K562 (cell line): ENCODE measurements around the gene IFT27. TPM values are rescaled to one million over a fixed set of nuclear protein-coding genes. Genes with fewer than 3 reads are reported as not detected.

Experiments used
- ATAC-seq: fragments of 200-7000 bp; cut with Tn5 transposase; 3 replicates; pipeline ENCODE4 v1.9.1; 2020; ENCODE audit warnings: moderate library complexity
- BruUV-seq: library from RNA; stranded (reverse); fragments of 400-500 nt; replicated peaks from 2 replicates; lab custom pipeline; 2021; lab: Mats Ljungman, UMichigan
- CTCF ChIA-PET: fragments of 300-600 bp; formaldehyde crosslinking; extraction: SDS; loops from one replicate; lab custom pipeline; 2021; ENCODE audit warnings: low intra/inter-chr PET ratio; lab: Yijun Ruan, JAX
- POLR2A ChIA-PET: fragments of 300-600, 350-650 bp; sonication (Branson Sonifier 250); formaldehyde crosslinking; extraction: SDS; loops from one replicate; lab custom pipeline; 2021; ENCODE audit warnings: antibody characterized with exemption, inconsistent platforms; lab: Yijun Ruan, JAX
- DNase-seq, 4 experiments: peaks; one replicate each; pipeline versions ENCODE4 v3.0.0 to v3.0.0-alpha.2; 2011 to 2018; ENCODE audit warnings: low spot score in 3 of 4, mixed read lengths in 3 of 4; ENCODE audit errors: extremely low read depth in 1 of 4
- FAIRE-seq: peaks from 2 replicates; lab custom pipeline; 2011; peaks lifted over from hg19 to GRCh38; lab: Jason Lieb, UNC
- H2AFZ ChIP-seq: 2 replicates; pipeline ENCODE4 v1.6.0; 2011; ENCODE audit warnings: low read depth, low read length, control low read depth, inconsistent platforms
- H3K27ac ChIP-seq: fragments of 200-600 bp; 3 replicates; pipeline ENCODE4 v1.8.0; 2011; ENCODE audit warnings: low read depth, mild to moderate bottlenecking, control low read depth, inconsistent platforms, low read length, moderate library complexity, mixed read lengths; ENCODE audit errors: extremely low read depth
- H3K27me3 ChIP-seq, 2 experiments: fragments of 300-600 bp in 1 of 2; 2 replicates in 1 of 2; 3 replicates in 1 of 2; pipeline versions ENCODE4 v1.6.0 to v1.8.0; 2011; ENCODE audit warnings: inconsistent platforms in 2 of 2, low read length in 2 of 2, mild to moderate bottlenecking in 1 of 2, mixed read lengths in 1 of 2, moderate library complexity in 1 of 2; ENCODE audit not compliant: control insufficient read depth in 2 of 2, insufficient read depth in 2 of 2
- H3K36me3 ChIP-seq: fragments of 300-600 bp; 3 replicates; pipeline ENCODE4 v1.8.0; 2011; ENCODE audit warnings: mild to moderate bottlenecking, low read length, inconsistent platforms; ENCODE audit not compliant: control insufficient read depth, insufficient read depth
- H3K4me1 ChIP-seq, 2 experiments: fragments of 200-600 bp in 1 of 2; replicated peaks in 1 of 2; 2 replicates in 1 of 2; 3 replicates in 1 of 2; pipeline versions ENCODE4 v1.5.1 to v1.8.0; 2011; ENCODE audit warnings: inconsistent platforms in 2 of 2, low read length in 2 of 2, mild to moderate bottlenecking in 1 of 2, mixed read lengths in 1 of 2, moderate library complexity in 1 of 2; ENCODE audit not compliant: control insufficient read depth in 2 of 2, insufficient read depth in 2 of 2
- H3K4me2 ChIP-seq: 2 replicates; pipeline ENCODE4 v1.6.1; 2011; ENCODE audit warnings: low read length, control low read depth, inconsistent platforms, mixed read lengths; ENCODE audit not compliant: insufficient read depth
- H3K4me3 ChIP-seq: fragments of 200-600 bp; sonication (generic), shearing (Covaris generic); 2 replicates; pipeline ENCODE4 v1.5.1; 2016; ENCODE audit warnings: control low read depth, inconsistent platforms
- H3K79me2 ChIP-seq: fragments of 200-600 bp; 3 replicates; pipeline ENCODE4 v1.8.0; 2011; ENCODE audit warnings: low read length, inconsistent platforms; ENCODE audit not compliant: control insufficient read depth, insufficient read depth
- H3K9ac ChIP-seq, 2 experiments: 2 replicates each; pipeline versions ENCODE4 v1.6.0 to v1.6.1; 2011; ENCODE audit warnings: low read depth in 2 of 2, low read length in 2 of 2, control low read depth in 1 of 2, inconsistent platforms in 1 of 2, mild to moderate bottlenecking in 1 of 2, mixed read lengths in 1 of 2; ENCODE audit not compliant: insufficient read depth in 1 of 2
- H3K9me1 ChIP-seq: one replicate; pipeline ENCODE4 v1.6.0; 2011; ENCODE audit warnings: inconsistent platforms, mild to moderate bottlenecking, low read length, moderate library complexity; ENCODE audit not compliant: control insufficient read depth, insufficient read depth
- H3K9me3 ChIP-seq: replicated peaks from 2 replicates; pipeline ENCODE4 v1.5.1; 2011; ENCODE audit warnings: low read depth, low read length, inconsistent platforms; ENCODE audit not compliant: control insufficient read depth, insufficient read depth
- H4K20me1 ChIP-seq: replicated peaks from 2 replicates; pipeline ENCODE4 v1.6.1; 2011; ENCODE audit warnings: low read length, inconsistent platforms, mixed read lengths; ENCODE audit not compliant: control insufficient read depth, insufficient read depth
- ATF6 ChIP-seq: sonication (generic); formaldehyde crosslinking; IDR thresholded peaks from 2 replicates; pipeline ENCODE4 v1.4.0; 2020; ENCODE audit warnings: mild to moderate bottlenecking, missing genetic modification reagents
- BHLHE40 ChIP-seq: IDR thresholded peaks from 2 replicates; pipeline ENCODE4 v1.6.1; 2011; ENCODE audit warnings: low read length, improper control_type of control experiment
- JUNB ChIP-seq: fragments of 450-650 bp; formaldehyde crosslinking; conservative IDR thresholded peaks from 2 replicates; pipeline ENCODE4 v1.4.0; 2020; ENCODE audit warnings: mild to moderate bottlenecking
- MEIS2 ChIP-seq: fragments of 450-650 bp; IDR thresholded peaks from 2 replicates; pipeline ENCODE4 v1.6.1; 2014; ENCODE audit warnings: mild to moderate bottlenecking; ENCODE audit not compliant: partially characterized antibody
- PHF21A ChIP-seq: fragments of 450-650 bp; IDR thresholded peaks from 2 replicates; pipeline ENCODE4 v1.6.1; 2017; ENCODE audit warnings: low read depth, borderline replicate concordance
- RBFOX2 ChIP-seq: fragments of 200-400 bp; formaldehyde crosslinking; IDR thresholded peaks from 2 replicates; pipeline ENCODE4 v1.6.1; 2017; ENCODE audit warnings: low read depth, mild to moderate bottlenecking, low read length, moderate library complexity
- RBM25 ChIP-seq: fragments of 200-400 bp; formaldehyde crosslinking; IDR thresholded peaks from 2 replicates; pipeline ENCODE4 v1.6.1; 2018; ENCODE audit warnings: low read length, low read depth, moderate library complexity; ENCODE audit not compliant: severe bottlenecking
- ZBTB26 ChIP-seq: fragments of 450-650 bp; formaldehyde crosslinking; IDR thresholded peaks from 2 replicates; pipeline ENCODE4 v1.4.0; 2022; ENCODE audit warnings: missing genetic modification characterization
- ZNF282 ChIP-seq: sonication (generic); formaldehyde crosslinking; IDR thresholded peaks from 2 replicates; pipeline ENCODE4 v1.8.1; 2023; ENCODE audit warnings: missing genetic modification reagents
- ZNF318 ChIP-seq, 2 experiments: fragments of 450-650 bp; IDR thresholded peaks; 2 replicates each; pipeline ENCODE4 v1.6.1; 2016; ENCODE audit warnings: mild to moderate bottlenecking in 2 of 2, borderline replicate concordance in 1 of 2, low read depth in 1 of 2, moderate library complexity in 1 of 2
- ZNF445 ChIP-seq: fragments of 250-450 bp; sonication (Bioruptor Pico); IDR thresholded peaks from 2 replicates; pipeline ENCODE4 v1.4.0; 2020; ENCODE audit warnings: low read depth, mild to moderate bottlenecking, moderate library complexity
- WGBS: fragments of 100-300 bp; shearing (Covaris generic); methylation state at CpG from one replicate; pipeline ENCODE4 v1.1.6; 2016; ENCODE audit warnings: low coverage, mixed read lengths; ENCODE audit not compliant: insufficient coverage; ENCODE audit errors: missing lambda C conversion rate; 5-methylcytosine and 5-hydroxymethylcytosine counted together
- in situ Hi-C: fragments of 300-500 bp; cut with MboI; formaldehyde crosslinking; loops from 4 replicates; pipeline ENCODE4 v1.15.0; 2018; ENCODE audit warnings: inconsistent platforms, mixed read lengths
- intact Hi-C: fragments of 100-400 bp; cut with micrococcal nuclease; formaldehyde crosslinking; loops from 2 replicates; pipeline ENCODE4 v1.14.2; 2022
- polyA plus RNA-seq, 8 experiments: library from polyadenylated mRNA; depleted of rRNA in 4 of 8; stranded (reverse) in 5 of 8; unstranded in 3 of 8; fragments of >200 nt; fragmentation: Nextera tagmentation in 2 of 8; fragmentation: Illumina TruSeq in 1 of 8; extraction: Ambion mirVana in 2 of 8; extraction: Trizol in 1 of 8; gene quantifications; 2 replicates each; pipeline versions ENCODE4 v1.2.1 to v1.2.3, GENCODE V29; 2011 to 2014; ENCODE audit warnings: inconsistent platforms in 1 of 8, missing spikeins in 1 of 8
- total RNA-seq, 7 experiments: library from RNA; depleted of rRNA in 6 of 7; stranded (reverse); fragments of >200 nt in 6 of 7; fragmentation: Illumina TruSeq in 2 of 7; extraction: Trizol in 2 of 7; gene quantifications; 2 replicates each; pipeline versions ENCODE4 v1.2.1 to v1.2.3, GENCODE V29; 2011 to 2021; ENCODE audit warnings: low replicate concordance in 1 of 7

IFT27 gene
- total and polyA plus RNA-seq, 9 of the 15 experiments (the other 6 are each of a cell fraction or from before 2014, with no cell fraction given): 0.01 to 1.4 (median 0.14) TPM; not detected in 1

GRCh38 chr22:36739185-36739584, 36.7 kb downstream of the IFT27 start:
- no peaks in the 10 kb centered on the region for H4K20me1 ChIP-seq
- no peak overlapping the region for H3K27ac ChIP-seq
- peaks cover 0 to 4% of the 10 kb centered on the region in 2 experiments; a peak in 2 of 5 replicates for H3K27me3 ChIP-seq
- POLR2A ChIA-PET: no interaction called here
- ATAC-seq: no peak
- WGBS: 0% methylated on average over 1 of the region's 1 CpG
- CTCF ChIA-PET: no interaction called here
- H3K4me1 ChIP-seq: no peaks in the 10 kb centered on the region
- H3K9me3 ChIP-seq: no peaks in the 10 kb centered on the region
- no peak overlapping the region for H3K4me3 ChIP-seq
- intact Hi-C loops: no loop called here
- no peak overlapping the region for H2AFZ ChIP-seq
- no peak overlapping the region for H3K4me2 ChIP-seq
- no peaks in the 10 kb centered on the region for H3K36me3 ChIP-seq
- no peaks in the 10 kb centered on the region for H3K79me2 ChIP-seq
- BruUV-seq: no TSS peak
- H3K9me1 ChIP-seq: no peaks in the 10 kb centered on the region
- H3K9ac ChIP-seq: no peak overlapping the region
- DNase-seq: no peak
- in situ Hi-C loops: no loop called here
- FAIRE-seq: no peak
- no peak for TF ChIP-seq ATF6 (CRISPR knock-in tag)
- TF ChIP-seq ZNF318 (IDR thresholded peaks at IDR 0.05; ENCODE audit: borderline replicate concordance in 1 of 2, low read depth in 1 of 2): no peak
- no peak for TF ChIP-seq JUNB (CRISPR knock-in tag)
- no peak for TF ChIP-seq RBFOX2
- TF ChIP-seq PHF21A: no peak
- no peak for TF ChIP-seq ZBTB26 (CRISPR knock-in tag)
- TF ChIP-seq MEIS2: no peak
- no peak for TF ChIP-seq ZNF282 (CRISPR knock-in tag)
- no peak for TF ChIP-seq BHLHE40
- no peak for TF ChIP-seq RBM25
- TF ChIP-seq ZNF445 (CRISPR knock-in tag): no peak
